ENCODE measurements around the gene PPIF.
A peak's percentile ranks its signal among the peaks of the same experiment; 100 is the strongest.

Gene PPIF

DNA sequence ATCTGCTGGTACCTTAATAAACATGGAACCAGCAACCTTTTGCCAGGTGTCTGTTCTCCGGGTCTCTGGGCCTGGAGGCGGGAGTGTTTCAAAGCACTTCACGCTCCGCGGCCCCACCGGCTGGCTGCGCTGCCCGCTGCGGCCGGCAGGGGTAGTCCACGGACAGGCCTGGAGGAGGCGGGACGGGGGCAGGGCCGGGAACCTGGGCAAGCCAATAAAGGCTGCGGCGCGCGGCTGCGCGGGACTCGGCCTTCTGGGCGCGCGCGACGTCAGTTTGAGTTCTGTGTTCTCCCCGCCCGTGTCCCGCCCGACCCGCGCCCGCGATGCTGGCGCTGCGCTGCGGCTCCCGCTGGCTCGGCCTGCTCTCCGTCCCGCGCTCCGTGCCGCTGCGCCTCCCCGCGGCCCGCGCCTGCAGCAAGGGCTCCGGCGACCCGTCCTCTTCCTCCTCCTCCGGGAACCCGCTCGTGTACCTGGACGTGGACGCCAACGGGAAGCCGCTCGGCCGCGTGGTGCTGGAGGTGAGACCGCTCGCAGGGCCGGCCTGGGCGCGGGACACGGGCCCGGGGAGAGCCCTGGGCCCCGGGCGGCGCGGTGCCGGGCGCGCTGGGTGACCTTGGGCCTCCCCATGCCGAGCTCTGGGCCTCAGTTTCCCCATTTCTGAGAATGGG, at the start of gene PPIF:
Gene PPIF, plus strand, starts transcription at position 244 of the 668 bp plus-strand sequence. Its CDS starts 80 bp downstream, at position 324.
- DNase-seq, result peak; percentile 78 to 94 (median 88)

DNA sequence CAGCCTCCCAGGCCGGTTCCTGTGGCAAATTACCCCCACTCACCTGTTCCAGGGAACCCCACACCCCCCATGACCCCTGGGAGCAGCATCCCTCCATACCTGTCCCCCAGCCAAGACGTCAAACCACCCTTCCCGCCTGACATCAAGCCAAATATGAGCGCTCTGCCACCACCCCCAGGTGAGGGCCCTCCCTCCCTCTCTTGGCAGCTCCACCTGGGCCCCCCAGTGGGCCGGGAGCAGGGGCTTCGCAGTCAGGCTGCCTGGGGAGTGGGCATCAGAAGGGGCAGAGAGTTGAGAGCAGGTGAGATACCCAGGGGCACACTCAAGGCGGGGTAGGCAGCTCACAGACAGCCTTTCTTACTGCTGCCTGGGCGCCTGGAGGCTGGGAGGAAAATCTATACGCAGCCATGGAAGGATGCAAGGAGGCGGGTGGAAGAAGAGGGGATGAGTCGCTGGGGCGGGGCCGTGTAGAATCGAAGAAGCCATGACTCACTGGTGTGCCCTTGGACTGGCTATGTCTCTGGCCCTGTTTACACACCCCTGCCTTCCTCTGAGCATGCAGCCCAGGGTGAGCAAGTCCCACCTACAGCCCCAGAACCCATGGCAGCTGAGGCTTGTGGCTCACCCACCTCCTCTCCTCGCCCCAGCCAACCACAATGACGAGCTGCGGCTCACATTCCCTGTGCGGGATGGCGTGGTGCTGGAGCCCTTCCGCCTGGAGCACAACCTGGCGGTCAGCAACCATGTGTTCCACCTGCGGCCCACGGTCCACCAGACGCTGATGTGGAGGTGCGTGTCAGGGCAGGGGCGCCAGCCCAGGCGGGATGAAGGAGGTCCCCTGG, 48.6 kb upstream of the PPIF start:
- DNase-seq, result no peak

DNA sequence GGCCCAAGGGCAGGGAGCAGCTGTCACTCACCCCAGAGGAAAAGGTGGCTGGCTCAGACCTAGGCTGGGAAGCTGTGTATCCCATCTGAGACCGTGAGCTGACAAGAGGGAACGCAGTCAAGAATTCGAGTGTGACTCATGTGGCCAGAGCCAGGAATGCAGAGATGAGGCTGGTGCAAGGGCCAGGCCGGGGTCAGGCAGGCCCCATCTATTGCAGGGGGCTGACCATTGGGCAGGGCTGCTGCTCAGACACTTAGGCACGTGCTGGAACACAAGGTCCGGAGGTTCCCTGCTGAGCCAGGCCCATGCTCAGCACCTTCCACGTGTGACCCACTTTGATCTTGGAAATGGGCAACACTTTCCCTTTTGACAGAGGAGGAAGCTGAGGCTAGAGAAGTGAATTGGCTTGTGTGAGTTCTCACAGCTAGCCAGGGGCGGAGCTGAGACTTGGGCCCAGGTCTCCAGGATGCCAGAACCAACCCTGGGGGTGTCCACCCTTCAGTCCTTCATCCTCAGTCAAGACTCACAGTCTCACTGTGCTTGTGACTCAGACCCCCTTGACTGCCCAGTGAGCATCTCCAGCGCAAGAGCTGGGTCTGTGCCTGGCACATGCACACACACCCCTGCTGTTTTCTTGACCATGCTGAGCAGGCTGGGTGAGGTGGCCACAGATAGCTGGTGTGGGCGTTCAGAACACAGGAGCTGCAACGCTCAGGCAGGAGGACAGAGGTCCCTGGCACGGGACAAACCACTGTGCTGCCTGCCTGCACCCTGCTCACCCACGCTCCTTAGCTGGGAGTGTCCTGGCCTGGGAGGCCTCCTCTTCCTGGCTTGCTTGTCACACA, 47.6 kb upstream of the PPIF start:
- DNase-seq, result no peak

DNA sequence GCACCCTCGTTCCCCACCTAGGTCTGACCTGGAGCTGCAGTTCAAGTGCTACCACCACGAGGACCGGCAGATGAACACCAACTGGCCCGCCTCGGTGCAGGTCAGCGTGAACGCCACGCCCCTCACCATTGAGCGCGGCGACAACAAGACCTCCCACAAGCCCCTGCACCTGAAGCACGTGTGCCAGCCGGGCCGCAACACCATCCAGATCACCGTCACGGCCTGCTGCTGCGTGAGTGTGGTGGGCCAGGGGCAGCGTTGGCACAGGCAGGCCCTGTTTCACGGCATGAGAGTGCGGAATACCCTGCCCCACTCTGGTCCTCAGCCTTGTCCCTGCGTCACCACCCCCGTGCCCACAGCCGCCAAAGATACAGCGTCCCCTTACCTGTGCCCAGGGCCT, 46.6 kb upstream of the PPIF start:
- DNase-seq, result no peak

DNA sequence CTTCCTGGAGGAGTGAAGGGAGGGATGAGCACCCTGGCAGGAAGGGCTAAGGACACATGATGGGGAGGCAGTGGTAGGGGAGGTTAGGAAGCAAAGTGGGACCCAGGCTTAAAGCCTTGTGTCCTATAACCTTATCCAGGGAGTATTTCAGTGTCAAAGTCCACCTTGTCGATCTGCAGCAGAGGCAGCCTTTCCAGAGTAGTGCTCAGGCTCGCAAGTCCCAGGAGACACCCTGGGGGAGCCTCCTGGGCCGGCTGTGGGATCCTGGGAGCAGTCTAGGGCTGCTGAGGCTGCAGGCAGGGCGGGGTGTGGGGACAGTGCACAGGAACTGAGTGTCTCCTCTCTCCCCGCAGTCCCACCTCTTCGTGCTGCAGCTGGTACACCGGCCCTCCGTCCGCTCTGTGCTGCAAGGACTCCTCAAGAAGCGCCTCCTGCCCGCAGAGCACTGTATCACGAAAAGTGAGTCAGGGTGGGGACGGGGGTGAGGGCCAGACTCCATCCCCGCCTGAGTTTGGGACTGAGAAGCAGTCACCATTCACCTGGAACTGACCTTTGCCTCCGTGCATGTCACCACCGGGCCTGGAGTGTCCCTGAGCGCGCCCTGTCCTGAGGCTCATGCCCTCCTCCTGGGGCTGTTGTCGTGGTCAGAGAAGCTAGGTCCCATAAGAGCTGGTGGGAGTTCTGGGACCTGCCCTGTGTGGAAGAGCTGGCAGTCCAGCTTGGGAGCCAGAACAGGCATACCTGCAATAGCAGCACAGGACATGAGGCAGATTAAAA, 45.3 kb upstream of the PPIF start:
- DNase-seq, result no peak

DNA sequence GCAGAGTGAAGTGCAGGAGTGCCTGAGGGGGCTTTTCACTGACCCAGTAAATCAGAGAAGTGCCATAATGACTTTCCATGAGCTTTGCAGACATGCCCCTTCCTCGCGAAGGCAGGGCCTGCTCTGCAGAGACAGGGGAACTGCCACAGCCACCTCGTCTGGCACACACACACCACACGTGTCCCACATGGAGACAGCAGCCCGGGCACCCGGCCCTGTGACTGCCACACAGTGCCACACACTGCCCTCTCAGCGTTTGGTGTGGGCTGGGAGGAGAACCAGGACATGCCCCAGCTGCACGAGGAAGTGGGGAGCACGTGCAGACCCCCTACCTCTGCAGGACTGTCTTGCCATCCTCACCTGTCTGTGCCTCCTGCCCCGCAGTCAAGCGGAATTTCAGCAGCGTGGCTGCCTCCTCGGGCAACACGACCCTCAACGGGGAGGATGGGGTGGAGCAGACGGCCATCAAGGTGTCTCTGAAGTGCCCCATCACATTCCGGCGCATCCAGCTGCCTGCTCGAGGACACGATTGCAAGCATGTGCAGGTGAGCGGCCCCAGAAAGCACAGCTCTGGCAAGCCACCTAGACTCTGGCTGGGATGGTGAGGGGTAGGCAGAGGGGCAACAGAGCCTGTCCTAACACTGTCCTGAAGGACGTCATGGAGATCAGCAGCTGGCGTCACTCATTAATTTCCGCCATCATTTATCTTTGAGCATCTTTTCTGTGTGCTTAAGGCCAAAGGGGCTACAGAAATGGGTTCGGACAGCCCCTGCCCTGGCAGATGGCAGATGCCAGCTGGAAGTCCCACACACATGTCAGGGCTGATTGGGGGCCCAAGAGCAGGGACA, 43.4 kb upstream of the PPIF start:
- DNase-seq, result no peak

DNA sequence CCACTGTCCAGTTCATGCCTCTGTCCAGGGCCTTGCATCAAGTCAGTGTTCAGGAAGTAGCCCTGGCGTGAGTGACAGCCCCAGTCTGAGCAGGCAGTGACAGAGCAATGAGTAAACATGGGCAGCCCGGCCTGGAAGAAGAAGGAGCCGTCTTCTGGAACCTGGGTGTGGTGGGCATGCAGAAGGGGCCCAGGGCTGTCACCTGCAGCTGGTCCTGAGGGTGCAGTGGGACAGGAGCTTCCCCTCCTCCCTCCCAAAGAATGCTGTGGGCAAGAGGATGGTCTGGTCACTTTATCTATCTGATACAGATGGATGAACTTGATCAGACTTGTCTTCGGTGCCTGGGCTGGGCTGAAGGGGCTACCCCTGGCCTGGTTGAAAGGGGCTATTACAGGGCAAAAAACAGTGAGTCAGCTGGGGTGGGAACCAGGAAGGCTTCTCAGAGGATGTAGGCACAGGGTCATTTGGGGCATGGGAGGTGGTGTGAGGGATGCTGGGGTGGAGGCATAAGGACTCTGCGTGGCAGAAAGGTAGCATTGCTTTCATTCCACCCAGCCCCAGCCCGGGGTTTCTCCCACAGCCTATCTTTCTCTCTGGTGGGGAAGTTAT, 42.7 kb upstream of the PPIF start:
- DNase-seq, result no peak

DNA sequence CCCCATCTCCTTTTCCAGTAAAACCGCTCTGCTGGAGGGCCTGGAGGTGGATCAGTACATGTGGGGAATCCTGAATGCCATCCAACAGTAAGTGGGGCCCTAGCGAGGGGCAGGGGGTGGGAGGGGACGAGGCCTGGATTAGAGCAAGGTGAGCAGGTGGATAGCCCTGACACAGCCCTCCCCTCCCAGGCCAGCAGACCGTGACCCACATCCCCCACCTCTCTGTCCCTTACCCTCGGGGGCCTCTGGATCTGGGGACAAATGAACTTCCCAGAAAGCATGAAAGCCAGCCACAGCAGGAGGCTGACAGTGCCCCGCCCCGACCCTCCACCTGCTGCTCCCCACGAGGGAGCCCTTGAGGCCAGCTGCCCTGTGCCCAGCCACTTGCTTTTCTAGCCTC, 41.8 kb upstream of the PPIF start:
- no peak for DNase-seq

DNA sequence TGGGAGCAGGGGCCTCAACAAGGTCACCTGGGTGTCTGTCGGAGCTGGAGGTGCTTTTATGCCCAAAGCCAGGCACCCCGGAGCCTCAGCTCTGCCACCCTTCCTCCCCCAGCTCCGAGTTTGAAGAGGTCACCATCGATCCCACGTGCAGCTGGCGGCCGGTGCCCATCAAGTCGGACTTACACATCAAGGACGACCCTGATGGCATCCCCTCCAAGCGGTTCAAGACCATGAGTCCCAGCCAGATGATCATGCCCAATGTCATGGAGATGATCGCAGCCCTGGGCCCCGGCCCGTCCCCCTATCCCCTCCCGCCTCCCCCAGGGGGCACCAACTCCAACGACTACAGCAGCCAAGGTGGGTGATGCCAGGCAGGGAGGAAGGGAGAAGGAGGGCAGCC, 41.3 kb upstream of the PPIF start:
- no peak for DNase-seq

DNA sequence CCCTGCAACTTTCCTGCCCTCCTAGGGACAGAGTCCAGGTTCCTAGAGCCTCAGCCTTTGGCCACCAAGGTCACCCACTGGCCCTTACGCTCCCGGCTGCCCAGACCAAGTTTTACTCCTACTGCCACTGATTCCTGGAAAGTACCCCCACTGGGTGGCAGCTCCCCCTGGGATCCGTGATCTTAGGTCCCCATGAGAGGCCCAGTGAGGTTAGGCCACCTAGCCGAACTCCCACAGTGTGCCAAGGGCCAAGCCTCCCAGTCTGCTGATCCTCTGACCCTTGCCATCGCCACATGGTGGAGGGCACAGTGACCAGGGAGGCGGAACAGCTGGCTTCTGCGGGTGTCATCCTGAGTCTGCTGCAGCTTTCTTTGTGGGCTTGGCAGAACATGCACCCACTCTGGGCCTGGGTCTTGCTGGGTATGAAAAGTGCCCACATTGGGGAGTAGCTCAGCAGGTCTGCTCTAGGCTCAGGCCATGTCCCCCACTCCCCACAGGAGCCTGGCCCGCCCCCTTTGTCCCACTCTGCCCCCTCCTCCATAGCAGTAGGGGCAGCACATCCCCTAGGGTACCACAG, 40.5 kb upstream of the PPIF start:
- no peak for DNase-seq

DNA sequence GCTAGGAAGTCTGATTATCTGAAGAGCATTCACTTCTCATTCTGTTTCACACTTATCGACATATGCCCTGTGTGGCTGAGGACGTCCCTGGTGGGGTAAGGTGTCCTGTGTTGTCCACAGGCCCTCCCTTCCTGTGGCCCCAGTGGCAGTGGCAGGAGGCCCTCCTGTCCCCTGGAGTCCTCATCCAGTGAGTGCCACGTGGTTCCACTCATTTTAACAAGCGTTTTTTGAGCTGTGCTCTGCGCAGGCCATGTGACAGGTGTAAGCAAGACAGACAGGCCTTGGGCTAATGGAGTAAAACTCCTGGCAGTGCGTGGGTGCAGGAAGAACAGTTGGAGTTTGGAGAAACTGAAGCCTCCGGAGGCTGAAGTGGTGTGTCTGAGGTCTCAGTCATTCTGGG, 39.3 kb upstream of the PPIF start:
- no peak for DNase-seq

DNA sequence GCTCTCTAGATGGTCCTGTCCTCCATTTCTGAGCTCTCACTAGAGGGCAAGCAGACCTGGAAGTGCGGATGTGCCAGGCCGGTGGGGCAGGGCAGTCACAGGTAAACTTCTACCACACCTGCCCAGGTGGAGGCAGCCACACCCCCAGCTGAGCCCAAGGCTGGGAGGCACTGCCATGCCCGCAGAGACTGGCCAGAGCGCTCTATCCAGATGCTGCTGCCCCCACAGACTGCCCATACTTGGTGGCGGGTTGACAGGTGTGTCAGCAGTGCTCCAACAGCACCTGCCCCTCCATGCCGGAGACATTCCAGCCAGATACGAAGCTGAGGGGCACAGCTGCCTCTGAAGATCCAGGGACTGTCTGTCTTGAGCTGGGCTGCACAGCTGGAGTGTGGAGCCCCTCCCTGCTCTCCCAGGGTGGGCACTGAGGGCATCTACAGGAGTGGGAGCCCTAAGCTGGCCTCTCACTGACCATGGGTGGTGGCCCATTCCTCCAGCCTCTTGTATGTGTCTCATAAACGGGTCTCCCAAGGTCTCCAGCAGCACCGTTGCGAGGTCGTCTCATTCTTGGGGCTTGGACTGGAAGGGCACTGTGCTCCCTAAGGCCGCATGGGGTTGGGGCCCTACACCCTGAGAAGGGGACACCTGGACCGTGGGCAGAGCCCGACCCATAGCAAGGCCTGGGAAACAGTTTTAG, 38.2 kb upstream of the PPIF start:
- DNase-seq, result no peak

DNA sequence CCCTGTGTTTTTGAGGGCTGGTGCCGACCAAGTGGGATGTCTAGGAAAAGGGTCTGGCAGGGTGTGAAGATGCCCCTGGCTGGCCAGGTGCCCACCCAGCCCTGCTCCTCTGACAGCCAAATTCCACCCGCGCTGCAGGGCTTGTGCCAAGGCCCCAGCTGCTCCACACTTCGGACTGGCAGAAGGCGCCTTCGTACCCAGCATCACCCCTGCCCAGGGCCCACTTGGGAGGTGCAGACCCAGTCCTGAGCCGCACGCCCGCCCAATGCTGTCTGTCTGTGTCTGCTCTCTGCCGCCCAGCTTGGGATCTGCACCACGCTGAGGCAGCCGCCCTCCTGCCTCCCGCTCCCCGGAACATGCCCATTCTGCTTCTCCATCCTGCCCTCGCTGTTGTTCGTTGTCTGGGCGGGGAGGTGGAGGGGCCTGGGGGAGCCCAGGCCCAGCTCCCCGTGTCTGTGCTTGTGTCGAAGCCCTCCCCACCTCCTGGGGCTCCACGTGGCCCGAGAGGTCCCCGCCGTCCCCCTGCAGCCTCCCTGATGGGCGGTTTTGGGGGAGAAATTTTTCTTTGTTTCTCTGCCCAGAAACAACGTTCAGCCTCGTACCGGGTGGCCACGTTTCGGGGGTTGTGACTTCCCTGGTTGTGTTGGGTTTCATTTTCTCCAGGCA, 36.9 kb upstream of the PPIF start:
- DNase-seq, result no peak

DNA sequence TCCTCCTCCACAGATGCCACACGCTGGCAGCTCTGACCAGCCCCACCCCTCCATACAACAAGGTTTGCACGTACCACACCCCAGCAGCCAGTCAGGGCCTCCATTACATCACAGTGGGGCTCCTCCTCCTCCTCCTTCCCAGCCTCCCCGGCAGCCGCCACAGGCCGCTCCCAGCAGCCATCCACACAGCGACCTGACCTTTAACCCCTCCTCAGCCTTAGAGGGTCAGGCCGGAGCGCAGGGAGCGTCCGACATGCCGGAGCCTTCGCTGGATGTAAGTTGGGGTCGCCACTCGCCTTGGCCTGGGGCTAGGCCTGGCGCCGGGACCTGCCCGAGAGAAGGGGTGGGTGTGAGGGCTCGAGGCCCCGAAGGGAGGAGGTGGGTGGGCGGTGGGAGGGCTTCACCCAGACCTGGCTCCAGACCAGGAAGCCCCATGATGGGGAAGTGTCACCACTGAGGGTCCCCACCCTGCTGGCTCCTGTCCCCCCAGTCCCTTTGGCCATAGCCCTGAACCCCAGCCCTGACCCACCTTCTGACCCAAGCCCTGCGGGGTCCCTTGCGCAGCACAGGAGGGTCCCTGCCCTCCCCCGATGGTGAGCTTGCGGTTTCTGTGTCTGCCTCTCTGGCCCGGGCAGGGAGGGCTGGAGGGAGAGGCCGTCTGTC, 36.2 kb upstream of the PPIF start:
- no peak for DNase-seq

DNA sequence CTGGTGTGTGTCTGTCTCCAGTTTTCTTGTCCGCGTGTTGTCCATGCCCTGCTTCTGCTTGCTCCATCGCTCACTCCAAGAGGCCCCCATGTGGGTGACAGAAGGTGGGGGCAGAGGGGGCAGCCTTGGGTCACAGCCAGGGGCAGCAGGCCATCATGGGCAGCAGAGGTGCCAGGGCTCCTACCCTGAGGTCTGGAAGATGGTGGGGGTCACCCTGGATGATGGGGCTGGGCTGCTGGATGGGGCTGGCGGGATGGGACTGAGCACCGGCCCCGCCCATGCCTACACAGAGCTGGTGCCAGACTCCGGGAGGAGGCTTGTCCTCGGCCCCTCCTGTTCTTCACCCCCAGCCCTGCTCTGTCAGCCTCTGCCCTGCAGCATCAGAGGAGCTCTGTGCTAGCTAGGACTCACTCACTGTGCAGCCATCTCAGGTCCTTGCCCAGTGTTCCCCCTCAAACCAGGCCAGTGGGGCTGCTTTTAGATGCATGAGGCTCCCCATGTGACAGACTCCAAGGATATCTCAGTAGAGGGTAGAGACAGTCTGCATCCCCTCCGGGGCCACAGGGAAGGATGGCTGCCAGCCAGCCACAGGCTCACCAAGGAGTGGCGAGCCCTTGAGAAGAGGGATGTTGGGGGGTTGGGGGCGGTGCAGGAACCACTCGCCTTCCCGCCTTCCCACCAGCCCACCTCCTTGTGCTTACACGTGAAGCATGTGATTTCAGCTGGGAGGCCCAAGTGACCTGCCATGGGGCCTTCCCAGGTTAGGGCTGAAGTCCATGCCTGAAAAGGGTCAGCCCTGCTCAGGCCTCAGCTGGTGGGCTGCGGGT, 35.5 kb upstream of the PPIF start:
- DNase-seq, result no peak

DNA sequence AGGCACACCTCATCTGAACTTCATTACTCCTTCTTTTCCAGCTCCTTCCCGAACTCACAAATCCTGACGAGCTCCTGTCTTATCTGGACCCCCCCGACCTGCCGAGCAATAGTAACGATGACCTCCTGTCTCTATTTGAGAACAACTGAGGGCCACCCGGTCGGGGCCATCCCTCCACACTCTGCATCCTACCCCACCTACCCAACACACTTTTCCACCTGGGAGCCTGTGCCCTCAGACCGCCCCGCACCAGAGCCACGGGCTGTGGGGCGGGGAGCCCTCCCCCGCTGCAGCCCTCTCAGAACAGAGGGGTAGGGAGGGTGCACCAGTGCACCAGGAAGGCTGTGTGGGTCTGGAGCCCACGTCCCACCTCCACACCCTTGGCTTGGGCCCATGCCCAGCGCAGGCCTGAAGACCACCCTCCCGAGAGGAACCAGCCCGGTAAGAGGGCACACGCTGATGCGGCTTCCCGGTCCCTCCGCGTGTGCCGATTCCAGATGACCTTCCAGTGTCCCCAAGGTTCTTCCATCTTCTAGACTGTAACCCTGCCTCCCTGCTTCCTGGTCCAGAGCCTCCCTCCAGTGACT, 34.6 kb upstream of the PPIF start:
- no peak for DNase-seq

DNA sequence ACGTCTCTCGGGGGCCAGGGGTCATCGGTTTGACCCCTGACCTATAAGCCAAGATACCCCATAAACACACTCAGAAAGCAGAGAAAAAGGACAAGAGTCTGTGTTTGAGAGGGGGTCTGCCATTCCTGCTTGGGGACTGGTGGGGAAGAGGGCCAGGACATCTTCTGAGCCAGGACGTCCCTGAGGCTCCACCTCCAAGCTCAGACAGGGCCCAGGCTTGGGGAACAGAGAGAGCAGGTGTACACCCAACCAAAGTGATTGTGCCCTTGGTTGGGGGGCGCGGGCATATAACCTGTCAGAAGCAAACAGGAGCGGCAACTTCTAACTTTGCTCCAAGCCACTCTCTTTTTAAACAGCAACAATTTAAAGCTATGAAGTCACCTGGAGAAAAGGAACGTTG, 33.9 kb upstream of the PPIF start:
- no peak for DNase-seq

DNA sequence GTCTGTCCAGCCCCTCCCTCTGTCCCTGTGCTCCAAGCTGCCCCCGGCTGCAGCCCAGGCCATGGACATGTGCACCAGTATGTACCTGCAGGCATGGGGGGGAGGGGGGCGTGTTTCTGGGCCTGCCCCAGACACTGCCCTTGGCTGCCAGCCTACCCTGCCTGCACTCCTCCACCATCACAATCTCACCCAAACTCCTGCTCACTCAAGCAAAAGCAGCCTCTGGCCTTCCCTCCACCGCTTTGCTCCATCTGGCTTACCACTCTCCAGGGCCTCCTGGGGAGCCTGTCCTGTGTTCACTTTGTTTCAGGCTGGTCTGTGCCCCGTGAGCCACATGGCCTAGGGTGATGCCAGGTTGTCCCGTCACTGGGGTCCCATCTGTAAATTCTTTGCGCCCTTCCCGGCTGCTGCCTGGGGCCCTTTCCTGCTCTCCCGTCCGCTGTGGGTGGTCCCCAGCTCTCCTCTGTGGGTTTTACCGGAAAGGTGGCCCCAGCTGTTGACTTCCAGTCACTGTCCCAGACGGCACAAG, 33.3 kb upstream of the PPIF start:
- no peak for DNase-seq
